ENCODE results near the gene NRGN.

NRGN gene

GRCh38 chr11:124742555-124742954 is 2.8 kb downstream of the NRGN start:
- DNase-seq, result no peak

DNA sequence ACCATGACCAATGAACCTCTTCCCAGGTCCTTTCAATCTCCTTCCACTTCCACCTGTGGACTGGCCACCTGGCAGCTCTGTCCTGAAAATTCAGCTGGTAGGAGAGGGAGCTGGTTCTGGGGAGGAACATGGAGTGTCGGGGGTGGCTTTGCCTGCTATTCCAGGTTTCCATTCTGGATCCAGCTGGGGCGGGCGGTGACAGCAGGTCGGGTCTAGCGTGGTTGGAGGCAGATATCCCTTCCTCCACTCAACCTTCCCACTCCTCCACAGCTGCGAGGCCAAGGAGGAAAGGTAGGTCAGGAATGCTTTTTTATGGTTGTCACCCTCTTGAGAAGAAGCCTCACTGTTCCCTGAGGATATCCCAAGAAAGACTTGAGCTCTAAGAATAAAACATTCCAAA is 3.3 kb downstream of the NRGN start:
- DNase-seq, result no peak

- no peak for DNase-seq
Measured at GRCh38 chr11:124745270-124745834, 5.6 kb downstream of the NRGN start.

- DNase-seq, result peak; percentile 6
Measured at GRCh38 chr11:124745835-124746620, 6.3 kb downstream of the NRGN start.

GRCh38 chr11:124746621-124747243 is 7.0 kb downstream of the NRGN start:
- peak; percentile 52 for DNase-seq

GRCh38 chr11:124747406-124748099 is 7.8 kb downstream of the NRGN start:
- DNase-seq, result no peak

DNA sequence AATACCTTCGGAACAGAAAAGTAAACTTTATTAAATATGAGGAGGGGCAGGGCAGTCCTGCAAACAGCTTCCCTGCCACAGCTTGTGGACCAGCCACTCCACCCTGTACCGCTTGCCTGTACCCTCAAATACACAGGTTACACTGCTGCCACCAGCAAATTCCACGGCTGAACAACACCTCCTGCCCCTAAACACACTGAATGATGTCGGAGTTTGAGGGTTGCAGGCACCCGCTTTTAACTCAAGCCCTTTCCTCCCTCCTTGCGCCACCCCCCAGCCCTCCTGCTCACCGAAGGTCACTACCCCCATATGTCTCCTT is 8.3 kb downstream of the NRGN start:
- DNase-seq, result no peak

GRCh38 chr11:124748481-124749343 is 9.0 kb downstream of the NRGN start:
- no peak for DNase-seq

DNA sequence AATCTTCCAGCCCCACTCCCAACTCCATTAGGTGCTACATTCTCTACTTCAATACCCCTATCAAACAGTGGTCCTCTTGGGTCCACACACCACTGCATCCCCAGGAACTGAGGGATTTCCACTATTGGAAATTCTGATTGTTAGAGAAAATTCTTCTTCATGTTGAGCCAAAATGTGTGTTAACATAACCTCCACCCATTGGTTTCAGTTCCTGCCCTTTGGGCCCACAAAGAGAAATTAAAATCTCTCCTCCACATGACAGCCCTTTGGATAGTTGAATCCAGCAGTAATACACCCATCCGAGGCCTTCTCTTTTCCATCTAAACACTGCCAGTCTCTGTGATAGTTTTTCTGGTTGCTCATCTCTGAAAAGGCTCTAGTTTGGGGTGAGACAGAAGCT is 10.2 kb downstream of the NRGN start:
- DNase-seq, result no peak

DNA sequence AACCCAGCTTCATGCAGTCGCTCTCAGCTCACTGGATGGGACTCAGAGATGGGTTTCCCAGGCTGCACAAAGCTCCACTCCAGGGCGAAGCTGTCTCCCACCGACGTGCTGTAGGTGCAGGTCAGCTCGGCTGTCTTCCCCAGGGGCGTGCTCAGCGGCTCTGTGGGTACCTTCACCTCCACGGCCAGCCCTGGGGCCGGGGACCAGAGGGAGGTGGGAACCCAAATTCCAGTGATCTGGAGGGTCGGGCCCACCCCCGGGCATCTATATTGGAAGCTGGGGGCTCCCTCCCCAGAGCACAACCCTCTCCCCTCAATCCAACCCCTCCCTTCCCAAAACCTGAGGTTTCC is 11.6 kb downstream of the NRGN start:
- DNase-seq, result no peak

DNA sequence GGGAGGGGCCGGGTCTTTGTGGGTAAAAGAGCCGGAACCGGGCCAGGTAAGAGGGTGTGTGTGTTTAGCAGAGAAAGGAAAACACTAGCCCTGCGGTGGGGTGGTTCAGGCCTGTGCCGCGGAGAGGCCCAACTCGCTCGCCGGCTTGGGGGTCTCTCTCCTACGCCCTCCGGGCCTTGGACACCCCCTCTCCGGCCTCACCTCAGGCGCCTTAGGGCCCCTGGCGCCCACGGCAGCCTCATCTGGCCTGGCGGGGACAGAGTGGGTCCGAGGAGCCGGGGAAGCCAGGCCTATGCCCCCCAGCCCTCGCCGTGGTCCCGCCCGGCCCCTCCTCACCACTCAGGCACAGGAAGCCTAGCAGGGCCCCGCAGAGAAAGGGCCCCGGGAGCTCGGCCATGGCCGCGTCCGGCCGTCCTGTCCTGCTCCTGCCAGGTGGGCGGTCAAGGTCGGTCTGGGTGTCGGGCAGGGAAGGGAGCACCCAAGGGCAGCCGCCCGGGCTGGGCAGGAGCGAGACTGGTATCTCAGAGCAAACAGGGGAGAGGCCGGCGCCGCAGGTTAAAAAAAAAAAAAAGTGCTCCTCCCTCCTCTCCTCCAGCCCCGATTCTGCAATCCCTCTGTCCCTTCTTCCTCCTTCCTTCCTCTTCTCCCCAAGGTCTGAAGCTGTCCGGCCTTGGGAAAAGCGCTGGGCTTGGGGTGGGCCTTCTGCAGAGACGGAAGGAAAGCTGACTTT is 12.2 kb downstream of the NRGN start, which contains the start of gene VSIG2:
Gene VSIG2, minus strand, starts transcription at position 515 of the 730 bp plus-strand sequence. Its CDS starts 118 bp downstream, at position 397.
- no peak for DNase-seq

DNA sequence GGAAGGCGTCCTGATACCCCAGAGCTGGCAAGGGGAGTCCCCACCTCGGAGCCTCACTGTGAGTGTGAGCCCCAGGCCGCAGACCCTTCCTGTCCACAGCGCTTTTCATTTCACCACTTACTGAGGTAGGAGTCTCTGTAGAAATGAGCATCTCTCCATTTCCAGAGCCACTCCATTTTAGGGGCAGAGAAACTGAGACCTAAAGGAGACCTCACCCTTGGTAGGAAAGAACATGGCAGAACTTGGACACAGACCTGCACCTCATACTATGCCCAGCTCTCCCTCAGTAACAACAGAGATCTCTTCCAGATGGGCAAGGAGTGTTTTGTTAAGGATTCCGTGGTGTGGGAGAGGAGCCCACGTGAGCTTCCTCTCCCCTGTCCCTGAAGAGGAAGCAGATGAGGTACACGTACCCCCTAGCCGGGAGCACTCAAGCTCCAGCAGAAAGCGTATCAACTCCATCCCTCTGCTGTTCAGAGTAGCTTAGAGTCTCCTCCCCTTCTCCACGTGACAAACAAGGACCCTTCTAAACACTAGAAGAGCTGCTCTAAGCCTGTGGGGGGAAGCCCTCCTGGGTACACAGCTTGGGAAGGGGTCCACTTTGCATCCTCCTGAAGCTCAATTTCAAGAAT is 12.8 kb downstream of the NRGN start:
- DNase-seq, result no peak

GRCh38 chr11:124753205-124753604 is 13.5 kb downstream of the NRGN start:
- no peak for DNase-seq

DNA sequence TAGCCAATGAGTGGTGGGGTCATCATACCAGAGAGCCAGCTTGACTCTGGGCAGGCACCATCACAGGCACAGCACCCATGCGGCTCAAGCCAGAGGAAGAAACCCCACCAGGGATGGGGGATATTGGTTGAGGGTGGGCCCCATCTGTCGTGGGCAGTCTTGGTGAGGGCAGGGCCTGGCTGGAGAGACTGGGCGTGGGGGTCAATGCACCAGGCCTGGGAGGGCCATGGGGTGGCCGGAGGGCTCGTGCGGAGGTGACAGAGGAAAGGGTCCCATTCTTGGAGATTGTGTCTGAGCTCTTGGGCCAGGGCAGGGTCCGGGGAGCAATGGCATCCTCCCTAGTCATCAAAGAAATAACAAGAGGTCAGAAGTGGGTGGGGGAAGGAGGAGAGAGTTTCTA is 13.9 kb downstream of the NRGN start:
- no peak for DNase-seq

DNA sequence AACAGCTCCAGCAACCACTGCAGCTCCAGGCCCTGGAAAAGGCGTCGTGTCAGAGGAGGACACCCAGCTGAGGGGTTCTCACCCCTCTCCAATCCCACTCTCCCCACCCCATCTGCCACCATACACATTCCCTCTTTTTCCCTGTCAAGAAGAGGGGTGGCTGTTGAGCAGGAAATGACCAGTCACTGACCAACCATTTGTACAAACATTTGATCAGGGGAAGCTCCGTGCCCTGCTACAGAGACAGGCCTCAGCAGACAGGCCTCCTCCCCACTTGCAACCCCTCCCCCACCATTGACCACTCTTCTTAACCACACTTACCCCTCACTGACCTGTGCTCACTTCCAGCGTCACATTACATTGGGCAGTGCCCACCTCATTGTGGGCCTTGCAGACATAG is 14.6 kb downstream of the NRGN start:
- DNase-seq, result no peak

GRCh38 chr11:124754710-124755109 is 15.0 kb downstream of the NRGN start:
- no peak for DNase-seq

GRCh38 chr11:124756033-124756752 is 16.5 kb downstream of the NRGN start:
- no peak for DNase-seq

DNA sequence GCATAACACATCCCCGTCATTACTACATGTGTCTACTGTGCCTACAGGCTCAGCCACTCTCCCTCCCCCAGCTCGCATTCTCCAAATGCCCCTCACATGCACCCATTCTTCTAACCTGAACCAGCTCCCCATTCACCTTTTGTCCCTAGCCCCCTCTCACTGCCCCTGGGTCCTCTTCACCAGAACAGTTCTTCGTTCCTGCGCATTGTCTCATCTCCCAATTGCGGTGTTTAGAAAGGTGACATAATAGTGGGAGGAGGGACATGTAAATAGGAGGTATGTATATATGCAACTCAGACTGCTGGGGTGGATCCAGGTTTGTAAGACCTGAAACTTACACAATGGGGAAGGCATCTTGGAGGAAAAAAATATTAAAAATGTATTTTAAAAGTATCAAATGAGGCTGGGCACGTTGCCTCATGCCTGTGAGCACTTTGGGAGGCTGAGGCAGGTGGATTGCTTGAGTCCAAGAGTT is 17.0 kb downstream of the NRGN start:
- no peak for DNase-seq

DNA sequence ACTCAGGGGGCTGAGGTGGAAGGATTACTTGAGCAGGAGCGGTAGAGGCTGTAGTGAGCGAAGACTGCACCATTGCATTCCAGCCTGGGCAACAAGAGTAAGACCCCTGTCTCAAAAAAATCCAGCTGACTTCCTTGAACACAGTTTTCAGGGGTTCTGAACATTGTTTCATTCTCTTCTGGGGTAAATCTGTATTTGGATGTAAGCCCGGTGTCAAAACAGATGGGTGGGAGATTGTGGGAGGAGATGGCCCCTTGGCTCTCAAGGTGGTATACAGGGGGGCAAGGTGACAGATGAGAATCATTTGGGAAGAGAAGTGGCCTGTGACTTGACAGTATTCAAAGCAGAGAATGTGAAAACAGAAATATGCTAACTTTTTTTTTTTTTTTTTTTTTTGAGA is 17.6 kb downstream of the NRGN start:
- no peak for DNase-seq

GRCh38 chr11:124758355-124759265 is 18.9 kb downstream of the NRGN start:
- DNase-seq, result peak; percentile 84
